Measurements from ENCODE around the gene CMTM1.

The CMTM1 gene

GRCh38 chr16:66566051-66566901 is at the start of gene CMTM1:
TSS of gene CMTM1 (plus strand) at chr16:66566439. CDS start at chr16:66566514, 75 bp downstream.
- DNase-seq (ENCODE audit: insufficient read length, low spot score) (no peak), FAIRE-seq (no peak)
- no peak for TF ChIP-seq CTCF (IDR thresholded peaks at IDR 0.05; ENCODE audit: insufficient read depth, missing control alignments)

GRCh38 chr16:66516509-66516807 is 49.8 kb upstream of the CMTM1 start:
- no peak for TF ChIP-seq CTCF (IDR thresholded peaks at IDR 0.05; ENCODE audit: insufficient read depth, missing control alignments)
- DNase-seq (ENCODE audit: insufficient read length, low spot score) = no peak

GRCh38 chr16:66516808-66517585 is 49.2 kb upstream of the CMTM1 start:
- FAIRE-seq = no peak
- TF ChIP-seq CTCF (IDR thresholded peaks at IDR 0.05; ENCODE audit: insufficient read depth, missing control alignments) = no peak
- DNase-seq (ENCODE audit: insufficient read length, low spot score) = no peak

More at GRCh38 chr16:66516509-66516807, 49.8 kb upstream of the CMTM1 start:
- FAIRE-seq = no peak

GRCh38 chr16:66517586-66518263 is 48.5 kb upstream of the CMTM1 start:
- no peak for TF ChIP-seq CTCF (IDR thresholded peaks at IDR 0.05; ENCODE audit: insufficient read depth, missing control alignments)
- FAIRE-seq (no peak), DNase-seq (ENCODE audit: insufficient read length, low spot score) (no peak)

GRCh38 chr16:66519482-66520373 is 46.5 kb upstream of the CMTM1 start:
- DNase-seq (ENCODE audit: insufficient read length, low spot score) (no peak), FAIRE-seq (no peak)
- TF ChIP-seq CTCF (IDR thresholded peaks at IDR 0.05; ENCODE audit: insufficient read depth, missing control alignments) = no peak

GRCh38 chr16:66520406-66521170 is 45.7 kb upstream of the CMTM1 start:
- DNase-seq (ENCODE audit: insufficient read length, low spot score) (no peak), FAIRE-seq (no peak)
- TF ChIP-seq CTCF (IDR thresholded peaks at IDR 0.05; ENCODE audit: insufficient read depth, missing control alignments) = no peak
